ENCODE results near the gene COPG2. TPM values are rescaled to one million over a fixed set of nuclear protein-coding genes. Genes with fewer than 3 reads are reported as not detected.
A peak's percentile ranks its signal among the peaks of the same experiment; 100 is the strongest.

The COPG2 gene
- total RNA-seq, 2 experiments from 2014 or later = 23.8 to 25.1 TPM

DNA sequence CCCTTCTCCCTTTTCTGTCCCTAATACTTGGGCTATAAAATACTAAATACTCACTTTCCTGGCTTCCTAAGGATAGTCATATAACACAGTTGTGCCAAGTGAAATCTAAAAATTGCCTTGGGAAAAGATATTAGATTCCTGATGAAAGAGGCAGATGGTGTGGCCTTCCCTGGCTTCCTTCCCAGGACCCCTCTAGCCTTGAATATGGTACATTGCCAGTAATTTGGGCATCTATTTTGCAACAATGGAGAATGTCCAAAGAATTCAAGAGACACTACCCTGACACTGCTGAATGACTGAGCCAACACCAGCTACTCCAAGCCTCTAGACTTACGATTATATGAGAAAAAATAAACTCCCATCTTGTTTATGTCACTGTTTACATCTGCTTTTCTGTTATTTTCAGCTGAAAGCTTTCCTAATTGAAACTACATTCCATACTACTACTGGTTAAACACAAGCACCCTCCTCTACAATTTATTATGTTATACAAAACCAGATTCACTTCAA lies 17.9 kb downstream of the COPG2 start:
- Mint-ChIP-seq H3K4me3 (no peak overlapping the region), H3K4me1 (ENCODE audit: low read depth) (peaks cover 39% of the 10 kb centered on the region), H3K9me3 (peaks cover 14% of the 10 kb centered on the region), H3K27me3 (no peaks in the 10 kb centered on the region), H3K36me3 (ENCODE audit: low read depth) (peaks cover 40% of the 10 kb centered on the region), H3K27ac (no peak overlapping the region)
- DNase-seq (no peak), ATAC-seq (no peak)
- CTCF ChIA-PET = no interaction called here
- POLR2A ChIA-PET = no interaction called here
- TF ChIP-seq, protein P1, sequence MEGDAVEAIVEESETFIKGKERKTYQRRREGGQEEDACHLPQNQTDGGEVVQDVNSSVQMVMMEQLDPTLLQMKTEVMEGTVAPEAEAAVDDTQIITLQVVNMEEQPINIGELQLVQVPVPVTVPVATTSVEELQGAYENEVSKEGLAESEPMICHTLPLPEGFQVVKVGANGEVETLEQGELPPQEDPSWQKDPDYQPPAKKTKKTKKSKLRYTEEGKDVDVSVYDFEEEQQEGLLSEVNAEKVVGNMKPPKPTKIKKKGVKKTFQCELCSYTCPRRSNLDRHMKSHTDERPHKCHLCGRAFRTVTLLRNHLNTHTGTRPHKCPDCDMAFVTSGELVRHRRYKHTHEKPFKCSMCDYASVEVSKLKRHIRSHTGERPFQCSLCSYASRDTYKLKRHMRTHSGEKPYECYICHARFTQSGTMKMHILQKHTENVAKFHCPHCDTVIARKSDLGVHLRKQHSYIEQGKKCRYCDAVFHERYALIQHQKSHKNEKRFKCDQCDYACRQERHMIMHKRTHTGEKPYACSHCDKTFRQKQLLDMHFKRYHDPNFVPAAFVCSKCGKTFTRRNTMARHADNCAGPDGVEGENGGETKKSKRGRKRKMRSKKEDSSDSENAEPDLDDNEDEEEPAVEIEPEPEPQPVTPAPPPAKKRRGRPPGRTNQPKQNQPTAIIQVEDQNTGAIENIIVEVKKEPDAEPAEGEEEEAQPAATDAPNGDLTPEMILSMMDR (IDR thresholded peaks at IDR 0.05) = no peak
- intact Hi-C loops (cut with micrococcal nuclease) = no loop called here

DNA sequence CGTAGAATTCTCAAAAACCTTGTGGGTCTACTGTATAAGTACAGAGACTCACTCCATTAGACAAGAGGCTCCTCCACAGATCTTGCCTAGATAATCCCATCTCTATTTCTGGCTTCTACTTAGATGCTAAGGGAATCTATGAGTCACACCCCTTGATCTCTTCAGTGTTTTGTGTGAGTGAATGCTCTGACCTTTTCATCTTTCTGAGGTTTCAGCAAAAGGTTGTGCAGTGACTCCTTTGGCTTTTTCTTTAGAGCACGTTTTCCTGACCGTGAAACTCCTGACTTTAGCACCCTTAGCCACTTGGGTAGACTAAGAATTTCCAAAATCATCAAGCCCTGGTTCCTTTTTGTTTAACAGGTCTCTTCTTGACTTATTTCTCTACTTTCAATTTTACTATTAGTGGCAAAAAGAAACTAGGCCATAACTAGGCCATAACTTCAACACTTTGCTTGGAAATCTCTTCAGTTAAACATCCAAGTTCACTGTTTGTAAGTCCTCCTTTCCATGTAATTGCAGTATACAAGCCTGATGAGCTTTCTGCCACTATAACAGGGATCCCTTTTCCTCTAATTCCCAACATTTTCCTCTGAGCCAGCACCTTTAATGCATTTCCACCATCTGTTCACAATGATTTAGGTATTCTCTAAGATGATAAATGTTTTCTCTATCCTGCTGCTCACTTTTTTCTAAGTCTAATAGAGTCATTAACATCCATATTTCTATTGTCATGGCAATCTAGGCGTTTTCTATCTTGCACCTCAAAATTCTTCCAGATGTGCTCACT lies 19.4 kb downstream of the COPG2 start:
- intact Hi-C loops (cut with micrococcal nuclease) = no loop called here
- Mint-ChIP-seq H3K27ac (peak overlapping the region; percentile 77), H3K4me1 (ENCODE audit: low read depth) (peaks cover 37% of the 10 kb centered on the region), H3K9me3 (peaks cover 14% of the 10 kb centered on the region), H3K27me3 (no peaks in the 10 kb centered on the region), H3K4me3 (peak overlapping the region; percentile 7), H3K36me3 (ENCODE audit: low read depth) (peaks cover 50% of the 10 kb centered on the region)
- DNase-seq = peak; percentile 44
- ChIA-PET POLR2A (no interaction called here), CTCF (no interaction called here)
- peak; percentile 90 for ATAC-seq
- TF ChIP-seq, protein P1 (IDR thresholded peaks at IDR 0.05) = no peak

DNA sequence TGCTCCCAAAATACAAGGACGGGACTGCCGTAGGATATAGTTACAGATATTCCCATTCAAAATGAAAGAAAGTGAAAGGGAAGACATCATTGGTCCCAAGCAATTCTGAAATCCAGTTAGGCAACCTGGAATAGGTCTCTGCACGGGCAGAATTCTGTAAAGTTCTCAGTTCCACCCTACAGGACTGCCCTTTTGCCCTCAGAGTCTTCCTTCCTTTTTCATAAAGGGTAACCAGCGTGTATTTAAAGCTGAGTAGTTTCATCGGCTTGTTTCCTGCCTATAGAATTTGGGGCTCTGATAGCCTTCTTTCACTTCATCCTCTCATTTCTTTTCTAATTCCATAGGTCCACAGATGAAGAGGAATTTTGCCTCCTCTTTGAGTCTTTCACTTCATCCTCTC lies 20.0 kb downstream of the COPG2 start:
- DNase-seq = no peak
- POLR2A ChIA-PET = no interaction called here
- Mint-ChIP-seq H3K27ac (peak overlapping the region; percentile 77), H3K4me1 (ENCODE audit: low read depth) (peaks cover 31% of the 10 kb centered on the region), H3K9me3 (peaks cover 14% of the 10 kb centered on the region), H3K27me3 (no peaks in the 10 kb centered on the region), H3K36me3 (ENCODE audit: low read depth) (peaks cover 53% of the 10 kb centered on the region), H3K4me3 (peak overlapping the region; percentile 7)
- CTCF ChIA-PET = no interaction called here
- ATAC-seq = no peak
- intact Hi-C loops (cut with micrococcal nuclease) = no loop called here
- TF ChIP-seq, protein P1 (IDR thresholded peaks at IDR 0.05) = no peak

DNA sequence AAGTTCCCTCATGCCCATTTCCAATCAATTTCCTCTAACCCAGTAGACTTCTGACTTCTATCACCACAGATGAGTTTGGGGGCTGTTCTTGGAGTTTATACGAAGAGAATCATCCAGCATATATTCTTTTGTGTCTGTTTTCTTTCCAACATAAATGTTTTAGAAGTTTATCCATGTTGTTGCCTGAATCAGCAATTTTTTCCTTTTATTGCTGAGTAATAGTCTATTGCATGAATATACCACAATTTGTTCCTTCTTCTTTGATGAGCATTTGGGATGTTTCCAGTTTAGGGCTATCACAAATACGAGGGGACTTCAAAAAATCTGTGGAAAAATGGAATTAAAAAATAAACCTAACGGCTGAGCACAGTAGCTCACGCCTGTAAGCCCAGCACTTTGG lies 26.2 kb downstream of the COPG2 start:
- ChIA-PET CTCF (no interaction called here), POLR2A (no interaction called here)
- ATAC-seq (no peak), DNase-seq (no peak)
- Mint-ChIP-seq H3K27me3 (no peaks in the 10 kb centered on the region), H3K4me1 (ENCODE audit: low read depth) (peaks cover 15% of the 10 kb centered on the region), H3K4me3 (no peak overlapping the region), H3K9me3 (peaks cover 5% of the 10 kb centered on the region), H3K36me3 (ENCODE audit: low read depth) (peaks cover 39% of the 10 kb centered on the region), H3K27ac (no peak overlapping the region)
- TF ChIP-seq, protein P1 (IDR thresholded peaks at IDR 0.05) = no peak
- intact Hi-C loops (cut with micrococcal nuclease) = no loop called here

DNA sequence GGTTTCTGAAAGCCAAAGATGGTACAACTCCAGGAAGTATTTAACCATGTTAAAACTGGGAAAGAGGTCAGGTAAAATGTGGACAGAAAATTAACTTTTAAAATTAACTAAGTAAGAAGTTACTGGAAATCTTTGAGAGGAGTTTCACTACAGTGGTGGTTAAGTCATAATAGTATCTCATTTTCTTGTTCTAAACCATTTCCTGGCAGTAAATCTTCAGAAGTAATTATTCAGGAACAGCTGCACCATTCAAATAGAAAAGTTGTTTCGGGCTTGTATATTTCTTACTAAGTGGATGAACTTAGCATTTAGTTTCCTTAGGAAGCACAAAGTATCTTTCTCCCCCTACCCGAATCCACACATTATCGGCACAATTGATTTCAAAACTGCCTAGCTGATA lies 27.1 kb downstream of the COPG2 start:
- ATAC-seq (no peak), DNase-seq (no peak)
- peaks cover 13% of the 10 kb centered on the region for H3K4me1 Mint-ChIP-seq (ENCODE audit: low read depth)
- TF ChIP-seq, protein P1 (IDR thresholded peaks at IDR 0.05) = no peak
- H3K27ac Mint-ChIP-seq = peak overlapping the region; percentile 50
- peaks cover 34% of the 10 kb centered on the region for H3K36me3 Mint-ChIP-seq (ENCODE audit: low read depth)
- H3K27me3 Mint-ChIP-seq = no peaks in the 10 kb centered on the region
- H3K4me3 Mint-ChIP-seq = no peak overlapping the region
- ChIA-PET CTCF (no interaction called here), POLR2A (no interaction called here)
- intact Hi-C loops (cut with micrococcal nuclease) = no loop called here
- H3K9me3 Mint-ChIP-seq = peaks cover 5% of the 10 kb centered on the region

Measured in activated CD8-positive, alpha-beta T cell treated with anti-CD3 and anti-CD28 coated beads for 36 hours (primary cell).